HG03432 (cell line): ENCODE data around the gene RIC3.
A peak's percentile ranks its signal among the peaks of the same experiment; 100 is the strongest.

Experiments
- ATAC-seq: cut with Tn5 transposase; IDR thresholded peaks from one replicate; pipeline ENCODE4 v1.9.1; 2021; ENCODE audit warnings: mild to moderate bottlenecking, moderate library complexity; ENCODE audit not compliant: unreplicated experiment

The RIC3 gene

DNA sequence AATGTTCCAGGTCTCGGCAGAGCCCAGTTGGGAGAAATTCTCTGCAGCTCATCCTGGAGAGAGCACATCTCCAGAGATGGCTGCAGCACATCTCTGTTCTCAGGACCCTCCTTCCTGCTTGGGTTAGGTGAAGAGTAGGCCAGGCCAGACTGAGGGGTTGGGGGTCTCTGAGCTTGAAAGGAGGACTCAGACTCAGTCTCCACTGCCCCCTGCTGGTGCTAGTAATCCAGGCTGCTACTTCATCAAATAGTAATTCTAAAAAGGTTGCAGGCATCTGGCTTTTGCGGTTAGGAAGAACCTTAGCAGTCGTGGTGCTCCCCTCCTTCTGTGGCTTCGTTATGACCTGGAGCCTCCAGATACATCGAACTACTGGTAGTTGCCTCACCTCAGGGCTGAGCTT, 78.1 kb downstream of the RIC3 start:
- no peak for ATAC-seq

DNA sequence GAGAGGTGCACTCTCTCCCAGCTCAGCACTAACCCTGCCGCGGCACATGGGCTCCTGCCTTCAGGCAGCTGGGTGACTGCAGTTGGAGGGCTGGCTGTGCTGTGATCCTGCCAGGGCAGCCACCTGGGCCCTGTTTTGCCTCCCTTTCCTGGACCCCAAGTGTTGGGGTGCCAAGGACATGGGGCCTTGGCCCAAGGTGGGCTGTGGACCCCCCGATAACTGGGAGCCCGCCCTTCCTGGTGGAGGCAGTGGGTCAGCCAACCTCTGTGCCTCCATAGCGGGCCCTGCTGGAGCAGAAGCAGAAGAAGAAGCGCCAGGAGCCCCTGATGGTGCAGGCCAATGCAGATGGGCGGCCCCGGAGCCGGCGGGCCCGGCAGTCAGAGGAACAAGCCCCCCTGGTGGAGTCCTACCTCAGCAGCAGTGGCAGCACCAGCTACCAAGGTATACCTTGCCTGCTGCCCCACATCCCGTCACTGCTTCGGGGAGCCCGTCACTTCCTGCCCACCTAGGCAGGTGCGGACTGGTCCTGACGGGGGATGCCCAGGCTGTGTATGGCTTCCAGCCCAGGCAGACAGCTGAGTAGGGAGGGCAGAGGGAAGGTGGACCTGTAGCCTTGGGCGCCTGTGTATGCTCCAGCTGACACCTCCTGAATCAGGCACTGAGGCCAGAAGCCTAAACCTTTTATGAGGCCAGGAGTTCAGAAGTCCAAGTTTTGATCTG, 78.9 kb downstream of the RIC3 start:
- no peak for ATAC-seq

GRCh38 chr11:8087756-8088155, 81.1 kb downstream of the RIC3 start:
- no peak for ATAC-seq

GRCh38 chr11:8087185-8087584, 81.6 kb downstream of the RIC3 start:
- peak; percentile 53 for ATAC-seq

- ATAC-seq: no peak
Measured at GRCh38 chr11:8086571-8086970, 82.3 kb downstream of the RIC3 start.

DNA sequence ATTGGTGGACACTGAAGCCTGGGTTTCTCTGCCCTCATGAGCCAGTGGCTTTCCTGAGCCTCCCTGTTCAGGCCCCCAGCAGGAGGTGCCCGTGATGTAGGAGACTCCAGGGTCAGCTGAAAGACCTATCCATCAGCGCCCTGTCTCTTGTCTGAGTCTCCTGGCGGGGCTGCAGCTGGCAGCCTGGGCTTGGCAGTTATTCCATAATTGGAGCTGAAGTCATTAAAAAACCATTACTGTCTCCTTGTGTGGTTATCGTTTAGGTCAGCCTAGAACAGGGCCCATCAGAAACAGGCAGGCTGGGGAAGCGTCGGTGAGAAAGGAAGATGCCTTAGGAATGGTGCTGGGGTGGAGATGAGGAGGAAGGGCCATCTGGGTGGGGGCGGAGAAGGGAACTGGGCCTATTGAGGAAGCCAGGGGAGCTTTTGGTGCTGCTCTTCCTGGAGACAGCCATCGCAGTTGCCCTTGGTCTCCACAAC, 82.8 kb downstream of the RIC3 start:
- ATAC-seq: no peak

DNA sequence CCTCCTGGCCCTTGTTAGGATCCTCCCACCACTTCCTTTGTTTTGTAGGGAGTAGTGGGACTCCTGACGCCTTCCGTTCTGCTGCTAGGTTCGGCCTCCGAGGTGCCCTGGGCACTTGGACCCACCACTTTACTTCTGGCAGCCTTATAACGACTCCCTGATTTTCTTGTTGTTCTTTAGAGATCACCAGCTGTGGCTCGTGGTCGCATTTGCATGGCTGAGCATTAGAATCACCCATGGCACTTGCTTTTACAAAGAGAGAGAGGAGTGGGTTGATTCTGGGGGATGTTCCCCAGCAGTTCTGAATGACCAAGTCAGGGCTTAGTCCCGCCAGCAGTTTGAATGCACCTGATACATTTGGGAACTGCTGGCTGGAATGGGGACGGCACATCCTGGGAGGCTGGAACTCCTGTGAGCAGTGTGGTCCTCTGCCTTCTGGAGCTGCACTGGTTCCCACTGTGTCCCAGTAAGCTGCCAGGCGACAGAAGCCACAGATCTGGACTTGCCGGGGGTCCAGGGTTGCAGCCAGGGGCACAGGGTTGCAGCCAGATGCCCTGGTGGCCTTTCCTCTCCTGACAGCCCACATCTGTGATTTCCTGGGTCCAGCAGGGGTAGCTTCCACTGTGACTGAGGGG, 83.7 kb downstream of the RIC3 start:
- ATAC-seq: no peak

DNA sequence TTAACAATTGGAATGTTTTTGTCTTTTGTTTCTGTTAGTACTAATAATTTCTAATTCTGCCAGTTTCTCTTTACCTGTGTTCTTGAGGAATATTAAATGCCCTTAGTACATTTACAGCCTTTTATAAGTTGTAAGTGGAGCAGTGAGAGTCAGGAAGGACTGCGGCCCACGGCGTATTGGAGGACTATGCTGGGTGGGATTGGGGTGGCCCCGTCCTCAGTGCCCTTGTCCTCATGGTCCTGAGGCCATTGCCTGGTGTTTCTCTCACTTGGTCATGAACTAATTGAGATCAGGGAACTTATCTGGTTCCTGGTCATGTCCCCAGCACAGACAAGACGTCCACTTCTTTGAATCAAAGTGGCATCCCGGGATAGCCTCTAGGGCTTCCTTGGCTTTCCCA, 84.5 kb downstream of the RIC3 start:
- ATAC-seq: no peak

GRCh38 chr11:8083871-8084281, 84.9 kb downstream of the RIC3 start:
- ATAC-seq: no peak

DNA sequence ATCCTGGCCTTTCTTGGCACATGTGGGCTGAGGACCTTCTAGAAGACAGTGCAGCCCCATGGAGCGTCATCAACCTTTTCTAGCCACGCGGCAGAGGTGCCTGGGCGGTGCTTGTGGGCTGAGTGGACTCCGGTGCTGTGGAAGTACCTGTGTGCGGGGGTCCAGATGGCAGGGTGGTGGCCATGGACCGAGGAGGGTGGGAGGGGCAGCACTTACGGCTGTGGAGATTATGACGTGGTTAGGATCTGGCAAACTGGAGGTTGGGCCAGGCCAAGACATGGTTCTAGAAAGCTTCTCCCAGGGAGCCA, 85.8 kb downstream of the RIC3 start:
- ATAC-seq: no peak

GRCh38 chr11:8082391-8083087, 86.3 kb downstream of the RIC3 start:
- ATAC-seq: no peak

DNA sequence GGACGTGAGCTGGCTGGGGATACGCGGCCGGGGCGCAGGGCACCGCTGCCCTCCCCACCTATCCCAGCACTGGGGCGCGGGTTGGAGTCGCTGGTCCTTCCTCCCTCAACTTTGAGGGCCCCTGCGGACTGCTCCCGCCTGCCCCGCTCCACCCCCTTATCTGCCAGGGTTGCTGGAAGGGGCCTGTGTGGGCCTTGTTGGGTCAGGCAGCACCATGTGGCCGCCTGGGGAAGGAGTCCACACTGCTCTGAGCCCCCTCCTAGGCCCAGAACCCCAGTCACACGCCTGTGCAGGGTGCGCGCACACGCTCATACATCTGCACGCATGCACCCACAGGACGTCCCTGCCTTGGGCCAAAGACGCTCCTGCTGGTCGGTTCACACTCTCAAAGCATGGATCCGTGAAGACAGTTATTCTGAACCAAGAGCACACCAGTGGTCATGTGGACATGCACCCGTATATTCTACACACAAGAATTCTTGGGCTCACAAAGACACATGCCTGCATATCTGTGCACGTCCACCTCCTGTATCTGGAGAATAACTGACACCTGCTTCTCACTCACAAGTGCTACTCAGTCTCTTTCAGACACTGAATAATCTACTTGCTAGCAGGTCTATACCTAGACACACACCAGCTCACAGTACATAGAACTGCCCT, 87.1 kb downstream of the RIC3 start:
- ATAC-seq: no peak

DNA sequence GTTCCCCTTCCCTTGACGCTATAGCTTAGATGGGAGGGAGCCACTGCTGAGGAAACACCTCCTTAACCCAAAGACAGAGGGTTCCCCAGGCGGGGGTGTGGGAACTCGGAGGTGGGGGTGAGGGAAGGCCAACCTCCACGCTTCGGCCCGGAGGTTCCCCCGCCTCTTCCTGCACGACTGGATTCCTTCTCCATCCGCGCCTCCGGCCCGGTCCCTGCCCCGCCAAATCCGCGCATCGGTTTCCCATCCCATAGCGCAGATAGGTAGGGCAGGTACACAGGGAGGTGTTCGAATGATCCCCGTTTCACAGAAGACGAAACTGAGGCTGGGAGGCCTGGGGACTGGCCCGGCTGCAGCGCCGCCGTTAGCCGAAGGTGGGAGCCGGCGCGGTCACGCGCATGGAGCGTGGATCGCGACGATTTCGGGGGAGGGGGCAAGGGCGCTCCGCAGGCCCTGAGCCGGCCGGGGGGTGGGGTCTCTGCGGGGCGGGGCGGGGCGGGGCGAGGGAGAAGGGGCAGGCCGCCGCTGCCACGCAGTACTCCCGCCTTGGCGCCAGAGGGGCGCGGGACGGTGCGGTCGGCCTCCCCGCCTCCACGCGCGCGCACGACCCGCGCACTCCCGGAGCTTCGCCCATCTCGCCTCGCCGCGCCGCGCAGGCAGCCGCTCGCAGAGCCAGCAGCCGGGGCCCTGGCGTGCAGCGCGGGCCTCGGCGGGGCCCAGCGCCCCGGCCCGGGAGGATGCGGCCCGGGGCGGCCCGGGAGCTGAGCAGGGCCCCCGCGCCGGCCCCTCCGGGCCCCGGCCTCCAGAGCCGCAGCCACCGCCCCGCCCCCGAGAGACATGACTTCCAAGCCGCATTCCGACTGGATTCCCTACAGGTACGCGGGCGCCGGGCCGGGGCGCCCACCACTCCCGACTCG, 87.9 kb downstream of the RIC3 start, which contains the start of gene TUB:
Gene TUB, plus strand, starts transcription at position 538 of the 917 bp plus-strand sequence. Its CDS starts 300 bp downstream, at position 838.
- no peak for ATAC-seq

- ATAC-seq: no peak
Measured at GRCh38 chr11:8080069-8080670, 88.7 kb downstream of the RIC3 start.

DNA sequence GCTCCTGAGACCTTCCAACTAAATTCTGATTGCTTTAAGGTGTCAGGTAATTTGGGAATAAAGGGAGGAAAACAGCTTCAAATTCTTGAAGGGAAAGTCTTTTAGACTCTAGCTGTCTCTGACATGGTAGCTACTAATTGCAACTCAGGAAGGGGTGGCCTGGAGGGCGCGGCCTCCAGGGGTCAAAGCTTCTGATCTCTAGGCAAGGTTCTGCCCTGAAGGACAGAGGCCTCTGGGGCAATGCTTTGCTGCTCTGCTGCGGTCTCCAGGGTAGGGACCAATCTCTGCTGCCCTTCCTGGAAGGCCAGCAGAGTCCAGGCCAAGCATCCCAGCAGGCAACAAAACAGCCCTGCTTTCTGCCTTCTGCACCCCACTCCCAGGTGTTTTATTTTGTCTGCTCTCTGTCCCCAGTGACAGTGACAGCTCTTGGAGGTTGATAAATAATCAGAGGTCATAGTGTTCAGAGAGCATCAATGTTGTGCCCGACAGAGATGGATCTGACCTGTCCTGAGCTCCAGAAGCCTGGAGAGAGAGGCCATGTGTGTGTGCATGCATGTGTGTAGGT, 89.6 kb downstream of the RIC3 start:
- ATAC-seq: no peak

GRCh38 chr11:8075119-8075726, 93.6 kb downstream of the RIC3 start:
- ATAC-seq: no peak

- no peak for ATAC-seq
Measured at GRCh38 chr11:8071616-8072581, 96.9 kb downstream of the RIC3 start.
